COR-L47 (cell line): Measurements from ENCODE around the gene ENHO.

ENCODE experiments used
- DNase-seq: peaks from one replicate; lab custom pipeline; 2025; lab: John Stamatoyannopoulos, UW

The ENHO gene

DNA sequence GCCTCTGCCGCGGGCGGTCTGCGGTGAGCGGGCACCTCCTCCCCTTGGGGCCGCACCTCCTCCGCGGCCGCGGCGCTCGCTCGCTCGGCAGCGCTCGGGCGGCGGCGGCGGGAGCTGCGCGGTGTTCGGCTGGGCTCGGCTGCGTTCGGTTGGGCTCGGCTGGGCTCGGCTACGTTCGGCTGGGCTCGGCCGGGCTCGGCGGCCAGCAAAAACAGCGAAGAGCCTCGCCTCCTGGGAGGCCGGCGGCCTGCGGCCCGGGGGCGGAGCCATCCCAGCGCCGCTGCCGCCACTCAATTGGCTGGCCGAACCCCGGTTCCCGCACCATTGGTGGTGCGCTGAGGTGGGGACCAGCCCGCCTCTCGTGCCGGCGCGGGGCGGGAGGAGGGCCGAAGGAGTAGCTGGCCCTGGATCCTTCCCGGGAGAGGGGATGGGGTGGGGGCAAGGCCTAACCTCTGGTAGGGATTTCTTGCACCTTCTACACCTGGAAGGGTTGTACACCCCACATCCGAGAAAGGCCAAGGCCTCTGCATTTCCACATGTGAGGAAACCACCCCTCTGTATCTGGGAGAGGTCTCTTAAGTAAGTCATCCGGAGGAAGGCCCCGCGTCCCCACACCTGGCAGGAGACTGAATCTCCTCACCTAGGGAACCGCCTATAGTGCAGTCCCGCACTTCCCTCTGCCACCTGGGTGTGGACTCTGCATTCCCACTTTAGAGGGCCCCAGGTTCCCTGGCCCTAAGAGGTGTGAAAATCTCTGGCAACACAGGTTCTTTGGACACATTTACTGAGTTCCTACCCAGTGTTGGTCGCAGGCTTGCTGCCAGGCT lies at the start of gene ENHO:
ENHO (minus strand) TSS at position 20 of the 827 bp plus-strand sequence. CDS start 1,295 bp downstream, outside the sequence.
- DNase-seq: peak; percentile 92

DNA sequence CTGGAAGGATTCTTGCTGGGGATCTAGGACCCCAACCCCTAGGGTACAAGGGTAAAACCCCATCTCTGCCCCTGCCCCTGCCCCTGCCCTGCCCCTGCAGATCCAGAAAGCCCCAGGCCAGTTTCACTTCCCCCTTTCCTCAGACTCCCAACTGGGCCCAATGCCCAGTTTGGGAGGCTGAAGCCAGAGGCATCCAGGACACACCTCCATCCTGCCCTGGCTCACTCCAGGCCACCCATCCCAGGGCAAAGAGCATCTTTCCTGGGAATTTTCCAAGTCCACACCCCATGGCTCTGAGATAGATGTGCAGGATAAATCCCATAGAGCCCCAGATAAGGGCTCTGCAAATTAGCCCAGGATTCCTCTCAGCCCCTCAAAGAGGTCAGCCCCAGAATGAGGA lies 49.3 kb upstream of the ENHO start:
- DNase-seq: no peak

DNA sequence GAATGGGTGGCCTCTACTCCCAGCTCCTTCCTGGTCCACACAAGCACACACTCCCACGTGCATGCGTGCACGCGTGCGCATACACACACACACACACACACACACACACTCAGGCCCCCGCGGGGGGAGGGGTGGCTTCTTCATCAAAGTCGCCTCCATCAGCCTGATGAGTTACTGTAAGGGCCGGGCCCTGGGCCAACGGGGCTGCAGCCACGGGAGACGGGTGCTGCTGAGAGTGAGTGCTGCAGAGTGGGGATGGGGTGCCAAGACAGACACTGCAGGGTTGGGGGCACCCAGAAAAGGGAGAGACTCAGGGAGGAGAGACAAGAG lies 48.7 kb upstream of the ENHO start:
- DNase-seq: no peak

DNA sequence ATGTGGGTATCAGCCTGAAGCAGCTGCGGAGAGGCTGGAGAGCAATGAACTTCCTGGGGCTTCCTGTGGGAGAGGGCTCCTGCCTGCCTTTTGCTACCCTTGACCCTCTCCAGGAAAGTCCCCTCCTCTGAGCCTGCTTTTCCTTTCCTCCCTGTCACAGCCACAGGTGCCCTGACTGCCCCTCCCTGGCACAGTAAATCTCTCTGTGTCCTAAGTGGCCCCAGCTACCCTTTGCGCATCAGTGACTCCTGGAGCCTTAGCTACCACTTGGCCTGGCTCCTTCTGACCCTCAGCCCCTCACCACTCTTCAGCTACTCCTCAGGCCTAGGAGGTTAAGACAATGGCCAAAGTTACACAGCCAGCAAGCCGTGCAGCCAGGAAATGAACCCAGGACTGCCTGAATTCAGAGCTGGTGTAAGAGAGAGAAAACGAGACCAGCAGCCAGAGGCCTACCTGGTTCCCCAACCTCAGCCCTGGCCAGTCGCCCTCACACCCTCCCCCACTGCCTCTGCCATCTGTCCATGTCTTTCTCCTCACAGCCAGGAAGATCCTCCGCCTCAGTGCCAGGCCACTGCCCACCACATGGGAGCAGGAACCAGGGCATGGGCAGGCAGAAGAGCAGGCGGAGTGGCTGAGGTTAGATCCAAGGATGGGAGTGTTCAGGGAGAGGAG lies 48.2 kb upstream of the ENHO start:
- no peak for DNase-seq

DNA sequence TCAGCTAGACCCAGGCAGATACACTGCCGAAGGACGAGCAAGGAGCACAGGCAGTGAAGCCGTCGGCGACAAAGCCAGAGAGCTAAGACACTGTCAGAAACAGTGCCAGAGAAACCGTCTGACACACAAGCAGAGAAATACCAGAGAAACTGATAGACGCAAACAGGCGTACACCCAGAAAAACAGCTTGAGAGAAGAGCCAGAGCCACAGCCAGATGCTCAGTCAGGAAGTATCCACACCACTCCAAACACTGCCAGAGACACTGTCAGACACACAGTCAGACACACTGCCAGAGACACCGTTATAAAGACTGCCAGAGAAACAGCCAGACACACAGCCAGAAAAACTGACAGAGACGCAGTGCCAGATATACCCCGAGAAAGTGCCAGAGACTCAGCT lies 47.6 kb upstream of the ENHO start:
- no peak for DNase-seq

GRCh38 chr9:34568774-34569173 lies 46.0 kb upstream of the ENHO start:
- no peak for DNase-seq

GRCh38 chr9:34568133-34568532 lies 45.3 kb upstream of the ENHO start:
- DNase-seq: no peak

DNA sequence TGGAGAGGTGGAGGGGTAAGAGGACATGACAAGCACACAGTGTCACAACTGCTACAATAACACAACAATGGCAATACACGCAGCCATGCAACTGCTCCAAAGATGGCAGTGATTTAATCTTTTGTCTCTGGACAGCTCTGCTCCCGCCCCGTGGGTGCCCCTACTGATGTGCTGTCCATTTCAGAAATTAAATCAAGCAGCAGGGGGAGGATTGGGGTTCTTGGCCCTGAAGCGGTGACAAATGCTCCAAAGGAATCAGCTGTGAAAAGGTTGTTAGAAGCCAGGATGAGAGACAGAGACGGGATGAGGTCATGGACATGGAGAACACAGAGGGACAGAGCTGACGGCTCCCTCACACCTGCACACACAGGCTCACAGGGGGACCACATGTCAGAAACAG lies 44.2 kb upstream of the ENHO start:
- no peak for DNase-seq

GRCh38 chr9:34566322-34566721 lies 43.5 kb upstream of the ENHO start:
- DNase-seq: no peak

- DNase-seq: no peak
Measured at GRCh38 chr9:34565856-34566255, 43.1 kb upstream of the ENHO start.

DNA sequence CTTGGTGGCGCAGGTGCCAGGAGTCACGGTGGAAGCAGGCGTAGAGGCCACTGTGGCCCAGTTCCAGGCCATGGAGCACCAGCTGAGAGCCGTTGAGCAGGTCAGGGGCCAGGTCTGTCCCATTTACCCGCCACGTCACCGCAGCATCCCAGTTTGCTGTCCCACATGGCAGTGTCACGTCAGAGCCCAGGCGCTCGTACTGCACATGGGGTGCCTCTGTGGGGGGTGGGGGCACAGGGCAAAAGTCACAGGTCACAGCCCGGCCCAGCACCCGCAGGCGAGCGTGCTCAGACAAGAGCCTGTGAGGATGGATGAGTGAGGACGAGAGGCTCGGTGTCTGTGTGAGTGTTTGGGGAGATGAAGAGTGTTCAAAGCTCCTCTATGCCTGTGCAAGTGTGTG lies 41.8 kb upstream of the ENHO start:
- DNase-seq: no peak

GRCh38 chr9:34563262-34563661 lies 40.5 kb upstream of the ENHO start:
- no peak for DNase-seq

GRCh38 chr9:34562135-34562745 lies 39.5 kb upstream of the ENHO start:
- DNase-seq: no peak

- no peak for DNase-seq
Measured at GRCh38 chr9:34560599-34561214, 37.9 kb upstream of the ENHO start.

DNA sequence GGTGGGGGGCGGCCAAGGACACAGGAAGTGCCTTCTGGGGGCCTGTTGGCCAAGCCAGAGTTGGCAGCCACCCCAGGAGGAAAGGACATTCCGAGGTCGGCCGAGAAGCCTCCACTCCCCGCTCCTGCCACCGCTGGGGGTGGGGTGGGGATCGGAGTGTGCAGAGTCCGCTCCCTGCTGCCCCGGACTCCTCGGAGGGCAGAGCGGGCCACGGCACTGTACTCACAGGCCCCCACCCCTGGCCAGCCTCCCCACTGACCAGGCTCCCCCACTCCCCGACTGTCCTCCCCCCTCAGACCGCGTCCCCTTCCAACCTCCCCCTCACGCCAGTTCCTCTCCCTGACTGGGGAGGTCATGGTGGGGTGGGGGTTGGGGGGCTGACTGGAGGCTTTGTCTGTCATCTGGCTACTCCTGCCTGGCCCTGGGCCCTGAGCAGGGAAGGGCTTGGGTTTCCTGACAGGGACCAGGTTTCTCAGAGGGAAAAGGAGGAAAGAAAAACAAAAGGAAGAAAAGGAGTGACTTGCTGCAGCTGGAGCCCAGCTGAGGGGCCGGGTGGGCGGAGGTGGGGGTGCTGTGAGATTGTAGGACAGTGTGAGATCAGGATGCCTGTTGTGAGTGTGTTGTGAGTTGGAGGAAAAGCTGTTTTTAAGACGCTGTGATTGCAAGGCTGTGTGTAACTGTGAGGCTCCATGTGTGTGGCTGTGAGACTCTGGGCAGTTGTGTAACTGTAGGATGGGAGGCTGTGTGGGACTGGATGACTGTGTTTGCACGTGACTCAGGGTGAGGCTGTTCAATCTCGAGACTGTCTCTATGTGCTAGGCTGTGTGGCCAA lies 37.0 kb upstream of the ENHO start:
- DNase-seq: no peak

DNA sequence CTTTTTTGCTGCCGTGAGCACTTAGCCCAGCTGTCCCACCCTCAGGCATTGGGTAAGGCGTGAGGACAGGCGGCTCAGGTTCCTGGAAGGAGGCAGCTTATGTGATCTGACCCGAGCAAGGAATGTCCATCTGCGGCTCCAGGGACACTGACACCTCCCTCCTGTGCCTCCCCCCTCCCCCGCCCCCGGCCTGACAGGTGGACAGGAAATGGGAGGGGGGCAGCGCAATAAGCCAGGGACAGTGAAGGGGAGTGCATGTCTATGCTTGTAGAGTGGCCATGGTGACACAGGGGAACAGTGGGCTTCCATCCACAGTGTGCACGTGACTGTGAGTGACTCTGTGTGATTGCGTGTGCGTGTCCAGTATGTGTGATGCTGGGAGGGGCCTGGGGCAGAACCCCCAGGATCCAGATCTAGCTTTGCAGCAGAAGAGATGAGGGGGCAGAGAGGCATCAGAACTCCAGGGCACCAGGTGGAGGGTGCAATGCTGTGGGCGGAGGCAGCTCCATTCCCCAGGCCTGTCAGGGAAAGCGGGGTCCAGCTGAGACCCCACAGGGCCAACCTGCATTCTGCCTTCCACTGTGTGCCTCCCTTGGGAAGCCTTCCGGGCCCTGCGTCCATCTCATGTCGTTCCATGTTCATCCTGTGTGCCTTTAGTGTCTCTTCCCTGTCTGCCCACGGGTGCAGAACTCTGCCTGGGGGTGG lies 36.3 kb upstream of the ENHO start:
- peak; percentile 71 for DNase-seq

DNA sequence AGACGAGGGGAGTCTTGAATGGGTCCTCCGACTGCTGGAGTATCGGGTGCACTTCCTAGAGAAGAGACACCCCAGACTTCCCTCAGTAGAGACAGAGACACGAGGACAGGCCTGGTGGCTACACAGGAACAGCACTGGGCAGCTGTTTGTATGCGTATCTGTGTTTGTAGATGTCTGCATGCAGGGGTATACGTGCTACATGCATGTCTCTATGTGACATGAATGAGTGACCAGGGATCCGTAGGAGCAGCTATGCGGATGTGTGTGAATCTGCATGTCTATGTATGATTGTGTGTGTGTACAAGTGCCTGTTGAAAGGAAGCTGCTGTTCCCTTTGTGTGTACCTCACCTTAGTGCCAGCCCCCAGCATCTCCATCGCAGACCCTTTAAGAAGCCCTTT lies 35.6 kb upstream of the ENHO start:
- DNase-seq: no peak

DNA sequence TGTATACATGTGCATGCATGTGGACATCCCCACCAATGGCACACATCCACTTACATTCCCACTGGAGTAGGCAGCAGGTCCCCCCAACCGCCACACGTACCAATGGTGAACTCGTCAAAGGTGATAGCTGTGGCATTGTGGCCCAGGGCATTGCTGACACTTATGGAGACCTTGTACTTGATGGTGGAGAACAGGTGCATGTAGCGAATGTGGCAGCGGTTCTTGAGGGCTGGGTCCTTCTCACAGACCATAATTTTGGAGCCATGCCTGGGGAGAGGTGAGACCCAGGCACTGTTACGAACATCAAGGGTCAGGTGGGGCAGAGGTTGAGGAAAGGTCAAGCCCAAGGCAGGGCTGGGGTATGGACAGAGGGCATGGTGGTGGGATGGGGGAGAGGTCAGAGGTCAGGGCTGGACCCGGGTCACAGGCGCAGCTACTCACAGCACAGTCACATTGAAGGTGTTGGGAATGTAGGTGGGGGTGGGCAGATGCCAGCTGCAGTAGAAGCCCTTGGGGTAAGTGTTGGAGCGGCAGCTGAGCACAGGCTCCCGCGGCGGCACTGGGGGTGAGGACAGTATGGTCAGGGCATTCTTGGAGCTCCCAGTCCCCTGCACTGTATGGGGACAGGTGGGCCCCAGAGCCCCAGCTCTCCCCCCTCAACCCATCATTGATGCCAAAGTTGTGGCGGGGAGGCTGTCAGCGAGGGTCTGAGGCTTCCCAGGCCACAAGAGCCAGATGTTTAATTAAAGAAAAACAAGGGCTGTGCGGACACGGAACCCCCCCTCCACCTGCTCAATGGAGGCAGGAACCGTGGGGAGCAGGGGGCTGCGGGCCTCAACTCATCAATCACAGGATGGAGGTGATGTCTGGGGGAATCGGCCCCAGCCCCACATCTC lies 34.9 kb upstream of the ENHO start:
- no peak for DNase-seq

GRCh38 chr9:34556949-34557348 lies 34.2 kb upstream of the ENHO start:
- no peak for DNase-seq

DNA sequence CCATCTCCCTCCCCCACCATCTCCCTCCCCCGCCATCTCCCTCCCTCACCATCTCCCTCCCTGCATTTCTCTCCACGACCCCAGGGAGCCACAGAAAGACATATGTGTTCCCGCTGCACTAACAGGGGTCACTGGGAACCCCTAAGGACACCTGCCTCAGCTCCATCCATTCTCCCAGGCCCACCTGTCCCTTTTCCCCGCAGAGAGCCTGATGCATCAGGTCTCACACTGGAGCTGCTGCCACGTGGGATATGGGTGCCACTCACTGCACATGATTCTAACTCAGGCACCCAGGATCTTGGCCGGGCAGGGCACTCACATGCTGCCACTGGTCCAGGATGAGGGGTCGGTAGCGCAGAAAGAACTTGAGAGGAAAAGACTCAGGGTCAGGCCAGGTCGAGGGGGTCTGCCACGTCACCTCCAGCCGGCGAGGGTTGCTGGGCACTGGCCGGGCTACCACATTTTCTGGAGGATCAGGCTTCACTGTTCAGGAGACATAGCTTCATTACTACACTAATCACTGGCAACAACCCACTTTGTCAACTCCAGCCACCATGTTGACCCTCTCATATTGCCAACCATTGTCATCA lies 33.2 kb upstream of the ENHO start:
- DNase-seq: no peak
